GM20000 (cell line): Measurements from ENCODE around the gene C7orf33.

Experiments
- DNase-seq: peaks from one replicate; pipeline ENCODE4 v3.0.0; 2012; ENCODE audit warnings: low spot score
- TF ChIP-seq, protein P1 (sequence below): IDR thresholded peaks from 2 replicates; pipeline ENCODE4 v1.5.1; 2012; ENCODE audit warnings: mild to moderate bottlenecking, control low read depth; ENCODE audit errors: extremely low read depth, missing control alignments

Gene C7orf33

DNA sequence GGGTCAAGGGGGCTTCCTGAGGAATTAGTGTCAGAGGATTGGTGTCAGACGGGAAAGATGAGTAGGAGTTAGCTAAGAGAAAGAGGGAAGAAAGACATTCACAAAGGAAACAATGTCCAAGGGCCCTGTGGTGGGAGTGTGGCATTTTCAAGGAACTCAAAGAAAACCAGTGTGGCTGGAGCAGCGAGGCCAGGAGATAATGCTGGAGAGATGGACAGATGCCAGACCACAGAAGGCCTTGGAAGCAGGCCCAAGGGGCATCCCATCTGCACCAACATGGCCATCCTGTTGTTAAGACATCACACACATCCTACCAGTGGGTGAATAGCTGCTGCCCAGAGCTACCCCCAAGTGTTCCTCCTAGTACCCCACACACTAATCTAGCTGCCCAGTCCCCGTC, 72.1 kb downstream of the C7orf33 start:
- TF ChIP-seq, protein P1, sequence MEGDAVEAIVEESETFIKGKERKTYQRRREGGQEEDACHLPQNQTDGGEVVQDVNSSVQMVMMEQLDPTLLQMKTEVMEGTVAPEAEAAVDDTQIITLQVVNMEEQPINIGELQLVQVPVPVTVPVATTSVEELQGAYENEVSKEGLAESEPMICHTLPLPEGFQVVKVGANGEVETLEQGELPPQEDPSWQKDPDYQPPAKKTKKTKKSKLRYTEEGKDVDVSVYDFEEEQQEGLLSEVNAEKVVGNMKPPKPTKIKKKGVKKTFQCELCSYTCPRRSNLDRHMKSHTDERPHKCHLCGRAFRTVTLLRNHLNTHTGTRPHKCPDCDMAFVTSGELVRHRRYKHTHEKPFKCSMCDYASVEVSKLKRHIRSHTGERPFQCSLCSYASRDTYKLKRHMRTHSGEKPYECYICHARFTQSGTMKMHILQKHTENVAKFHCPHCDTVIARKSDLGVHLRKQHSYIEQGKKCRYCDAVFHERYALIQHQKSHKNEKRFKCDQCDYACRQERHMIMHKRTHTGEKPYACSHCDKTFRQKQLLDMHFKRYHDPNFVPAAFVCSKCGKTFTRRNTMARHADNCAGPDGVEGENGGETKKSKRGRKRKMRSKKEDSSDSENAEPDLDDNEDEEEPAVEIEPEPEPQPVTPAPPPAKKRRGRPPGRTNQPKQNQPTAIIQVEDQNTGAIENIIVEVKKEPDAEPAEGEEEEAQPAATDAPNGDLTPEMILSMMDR = no peak
- DNase-seq = no peak

DNA sequence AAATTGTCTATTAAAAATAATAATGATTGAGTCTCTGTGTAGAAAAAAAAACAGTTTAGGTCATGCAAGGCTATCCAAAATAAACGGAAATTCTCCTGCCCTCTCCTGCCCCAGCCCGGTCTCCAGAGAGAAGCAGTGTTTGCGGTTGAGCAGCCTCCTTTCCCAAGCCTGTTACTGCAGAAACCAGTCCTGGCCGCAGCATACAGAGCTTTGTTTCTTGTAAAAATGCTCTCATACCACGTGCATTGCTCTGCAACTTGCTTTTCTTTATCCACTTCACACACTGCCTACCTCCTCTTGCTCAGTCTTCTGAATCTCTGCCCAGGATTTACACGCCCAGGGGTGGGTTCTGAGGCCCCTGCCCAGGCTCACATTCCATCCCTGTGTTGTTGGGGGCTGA, 73.8 kb downstream of the C7orf33 start:
- TF ChIP-seq, protein P1 = no peak
- DNase-seq = no peak

- TF ChIP-seq, protein P1 = no peak
- no peak for DNase-seq
Measured at GRCh38 chr7:148665221-148665620, 74.7 kb downstream of the C7orf33 start.
